H1 (cell line): ENCODE data around the gene ERICH6. TPM values are rescaled to one million over a fixed set of nuclear protein-coding genes. Genes with fewer than 3 reads are reported as not detected.

ENCODE experiments used
- CTCF ChIA-PET: fragments of 300-600 bp; sonication (Branson Sonifier 250); formaldehyde crosslinking; loops from one replicate; lab custom pipeline; 2021; ENCODE audit not compliant: partially characterized antibody; lab: Charles Lee
- POLR2A ChIA-PET: fragments of 300-600 bp; sonication (Branson Sonifier 250); formaldehyde crosslinking; loops from one replicate; lab custom pipeline; 2021; ENCODE audit warnings: inconsistent platforms; ENCODE audit not compliant: partially characterized antibody; lab: Charles Lee
- DNase-seq, 2 experiments: peaks; one replicate each; pipeline versions ENCODE4 v3.0.0 to v3.0.0-alpha.2; 2010 to 2022; ENCODE audit warnings: low spot score in 2 of 2, low read depth in 1 of 2, mixed read lengths in 1 of 2
- FAIRE-seq: peaks from 2 replicates; lab custom pipeline; 2011; peaks lifted over from hg19 to GRCh38; lab: Jason Lieb, UNC
- H2AFZ ChIP-seq: 2 replicates; pipeline ENCODE4 v1.8.1; 2012; ENCODE audit warnings: low read length, inconsistent platforms
- H2AK5ac ChIP-seq: 2 replicates; pipeline ENCODE4 v1.6.1; 2013; ENCODE audit warnings: low read depth, low read length
- H2BK120ac ChIP-seq: replicated peaks from 2 replicates; pipeline ENCODE3; 2013; ENCODE audit warnings: low read depth, low read length, inconsistent platforms
- H2BK12ac ChIP-seq: 2 replicates; pipeline ENCODE4 v1.6.1; 2013; ENCODE audit warnings: low read depth, low read length
- H2BK15ac ChIP-seq: 2 replicates; pipeline ENCODE4 v1.6.1; 2013; ENCODE audit warnings: low read length
- H2BK20ac ChIP-seq: 2 replicates; pipeline ENCODE4 v1.6.1; 2013; ENCODE audit warnings: low read length
- H2BK5ac ChIP-seq: 2 replicates; pipeline ENCODE4 v1.6.1; 2013; ENCODE audit warnings: low read depth, low read length
- H3K14ac ChIP-seq: 2 replicates; pipeline ENCODE4 v1.6.1; 2013; ENCODE audit warnings: inconsistent platforms; ENCODE audit not compliant: insufficient read length
- H3K18ac ChIP-seq: 2 replicates; pipeline ENCODE4 v1.6.1; 2013; ENCODE audit warnings: low read length; ENCODE audit errors: extremely low read depth
- H3K23ac ChIP-seq: 2 replicates; pipeline ENCODE4 v1.6.1; 2013; ENCODE audit warnings: inconsistent platforms; ENCODE audit not compliant: insufficient read length
- H3K23me2 ChIP-seq: 2 replicates; pipeline ENCODE4 v1.6.1; 2013; ENCODE audit warnings: low read depth, low read length
- H3K27ac ChIP-seq: 2 replicates; pipeline ENCODE4 v1.6.1; 2011; ENCODE audit warnings: low read depth, low read length, inconsistent platforms
- H3K27me3 ChIP-seq, 4 experiments: replicated peaks in 1 of 4; 1 replicate in 1 of 4; 2 replicates in 3 of 4; pipeline versions ENCODE4 v1.6.1 to v1.8.1; 2011 to 2013; ENCODE audit warnings: low read length in 3 of 4, mild to moderate bottlenecking in 3 of 4, inconsistent platforms in 2 of 4, mixed read lengths in 2 of 4, moderate library complexity in 1 of 4; ENCODE audit not compliant: control insufficient read depth in 3 of 4, insufficient read depth in 3 of 4; ENCODE audit errors: extremely low read depth in 1 of 4
- H3K36me3 ChIP-seq, 4 experiments: 2 replicates each; pipeline versions ENCODE4 v1.6.1 to v1.8.1; 2011 to 2013; ENCODE audit warnings: mild to moderate bottlenecking in 4 of 4, low read length in 3 of 4, moderate library complexity in 2 of 4, control low read depth in 1 of 4, inconsistent platforms in 1 of 4; ENCODE audit not compliant: insufficient read depth in 4 of 4, control insufficient read depth in 2 of 4
- H3K4ac ChIP-seq: replicated peaks from 2 replicates; pipeline ENCODE3; 2013; ENCODE audit warnings: low read length, low read depth, mixed read lengths, inconsistent platforms; ENCODE audit not compliant: insufficient read length
- H3K4me1 ChIP-seq, 4 experiments: replicated peaks in 1 of 4; 1 replicate in 1 of 4; 2 replicates in 3 of 4; pipeline versions ENCODE4 v1.6.1 to v1.8.1; 2011 to 2013; ENCODE audit warnings: low read length in 3 of 4, inconsistent platforms in 2 of 4, mixed read lengths in 1 of 4; ENCODE audit not compliant: insufficient read depth in 4 of 4, control insufficient read depth in 3 of 4
- H3K4me2 ChIP-seq, 2 experiments: 2 replicates each; pipeline versions ENCODE4 v1.6.1 to v1.8.1; 2011 to 2013; ENCODE audit warnings: low read depth in 2 of 2, low read length in 2 of 2, control low read depth in 1 of 2, inconsistent platforms in 1 of 2, mild to moderate bottlenecking in 1 of 2; ENCODE audit not compliant: insufficient read depth in 1 of 2
- H3K4me3 ChIP-seq, 4 experiments: fragments of 200-600, 300-600 bp in 1 of 4; sonication (generic), shearing (Covaris generic), sonication (Bioruptor Twin) in 1 of 4; 2 replicates each; pipeline versions ENCODE4 v1.5.1 to v1.8.1; 2011 to 2016; ENCODE audit warnings: low read length in 4 of 4, low read depth in 3 of 4, control low read depth in 2 of 4, inconsistent platforms in 2 of 4, mild to moderate bottlenecking in 2 of 4, mixed read lengths in 1 of 4, moderate library complexity in 1 of 4; ENCODE audit not compliant: insufficient read depth in 2 of 4; ENCODE audit errors: extremely low read depth in 1 of 4
- H3K56ac ChIP-seq: replicated peaks from 2 replicates; pipeline ENCODE3; 2013; ENCODE audit warnings: low read depth, mild to moderate bottlenecking, mixed read lengths, low read length, inconsistent platforms; ENCODE audit not compliant: insufficient read length
- H3K79me1 ChIP-seq: 2 replicates; pipeline ENCODE4 v1.6.1; 2013; ENCODE audit warnings: low read depth, low read length, control low read depth
- H3K79me2 ChIP-seq, 2 experiments: 2 replicates each; pipeline versions ENCODE4 v1.6.1 to v1.8.1; 2012 to 2013; ENCODE audit warnings: low read length in 2 of 2, mild to moderate bottlenecking in 2 of 2, inconsistent platforms in 1 of 2; ENCODE audit not compliant: insufficient read depth in 2 of 2, control insufficient read depth in 1 of 2
- H3K9ac ChIP-seq, 4 experiments: replicated peaks in 1 of 4; 1 replicate in 1 of 4; 2 replicates in 3 of 4; pipeline versions ENCODE4 v1.6.1 to v1.8.1; 2011 to 2013; ENCODE audit warnings: low read depth in 3 of 4, low read length in 3 of 4, control low read depth in 2 of 4, mild to moderate bottlenecking in 2 of 4, moderate library complexity in 2 of 4, inconsistent platforms in 1 of 4; ENCODE audit errors: extremely low read depth in 1 of 4
- H3K9me3 ChIP-seq, 2 experiments: 2 replicates each; pipeline versions ENCODE4 v1.6.1 to v1.8.1; 2012 to 2013; ENCODE audit warnings: mild to moderate bottlenecking in 2 of 2, moderate library complexity in 2 of 2, control low read depth in 1 of 2, inconsistent platforms in 1 of 2, low read depth in 1 of 2, low read length in 1 of 2, mixed read lengths in 1 of 2; ENCODE audit not compliant: insufficient read depth in 2 of 2
- H4K20me1 ChIP-seq, 2 experiments: replicated peaks in 1 of 2; 2 replicates each; pipeline versions ENCODE3 to v1.8.1; 2011 to 2013; ENCODE audit warnings: inconsistent platforms in 2 of 2, low read length in 2 of 2, mild to moderate bottlenecking in 1 of 2; ENCODE audit not compliant: insufficient read depth in 2 of 2, control insufficient read depth in 1 of 2
- H4K5ac ChIP-seq: 2 replicates; pipeline ENCODE4 v1.6.1; 2013; ENCODE audit warnings: low read length, low read depth, mixed read lengths, inconsistent platforms; ENCODE audit not compliant: insufficient read length
- H4K8ac ChIP-seq: 2 replicates; pipeline ENCODE4 v1.8.0; 2013; ENCODE audit warnings: mild to moderate bottlenecking, moderate library complexity, low read length, inconsistent platforms; ENCODE audit not compliant: insufficient read depth; ENCODE audit errors: extremely low read depth
- H4K91ac ChIP-seq: replicated peaks from 2 replicates; pipeline ENCODE3; 2013; ENCODE audit warnings: low read length, mixed read lengths, inconsistent platforms; ENCODE audit not compliant: insufficient read length
- BACH1 ChIP-seq: IDR thresholded peaks from 2 replicates; pipeline ENCODE4 v1.6.1; 2012; ENCODE audit warnings: low read length, improper control_type of control experiment
- BRCA1 ChIP-seq: IDR thresholded peaks from 2 replicates; pipeline ENCODE4 v1.6.1; 2012; ENCODE audit warnings: low read depth, low read length, improper control_type of control experiment
- HDAC6 ChIP-seq: IDR thresholded peaks from one replicate; pipeline ENCODE4 v1.7.1; 2012; ENCODE audit warnings: low read depth, mild to moderate bottlenecking, inconsistent platforms, low read length, moderate library complexity
- POLR2A ChIP-seq, 2 experiments: IDR thresholded peaks; 1 replicate in 1 of 2; 2 replicates in 1 of 2; pipeline ENCODE4 v1.6.1; 2011; ENCODE audit warnings: low read depth in 2 of 2, low read length in 2 of 2, mild to moderate bottlenecking in 2 of 2; ENCODE audit errors: control extremely low read depth in 1 of 2
- RNF2 ChIP-seq: fragments of 200-900, 300-1000 bp; sonication (generic); IDR thresholded peaks from 2 replicates; pipeline ENCODE4 v1.7.1; 2016; ENCODE audit warnings: borderline replicate concordance, low read depth, mild to moderate bottlenecking, antibody characterized with exemption, low read length; ENCODE audit not compliant: poor library complexity, severe bottlenecking; ENCODE audit errors: missing control alignments
- RXRA ChIP-seq: IDR thresholded peaks from 2 replicates; pipeline ENCODE4 v1.6.1; 2011; ENCODE audit warnings: low read depth, mild to moderate bottlenecking, low read length, moderate library complexity; ENCODE audit not compliant: insufficient read depth
- SRF ChIP-seq: IDR thresholded peaks from 2 replicates; pipeline ENCODE4 v1.6.1; 2011; ENCODE audit warnings: mild to moderate bottlenecking, low read depth, low read length, moderate library complexity
- TAF1 ChIP-seq: IDR thresholded peaks from 2 replicates; pipeline ENCODE4 v1.6.1; 2011; ENCODE audit warnings: mild to moderate bottlenecking, low read depth, low read length
- TBP ChIP-seq: IDR thresholded peaks from 2 replicates; pipeline ENCODE4 v1.6.1; 2011; ENCODE audit warnings: low read depth, low read length, improper control_type of control experiment
- ZNF274 ChIP-seq: IDR thresholded peaks from 2 replicates; pipeline ENCODE4 v1.7.0; 2012; ENCODE audit warnings: low read length, borderline replicate concordance; ENCODE audit errors: extremely low read depth
- WGBS, 2 experiments: shearing (Covaris generic) in 1 of 2; methylation state at CpG; one replicate each; pipeline versions ENCODE4 v1.1.6 to v1.1.7; 2013 to 2015; ENCODE audit warnings: low lambda C conversion rate in 2 of 2, mixed read lengths in 2 of 2, inconsistent platforms in 1 of 2, low coverage in 1 of 2, missing lambda C conversion rate in 1 of 2; ENCODE audit not compliant: insufficient replicate concordance in 2 of 2, insufficient coverage in 1 of 2, insufficient read length in 1 of 2; ENCODE audit errors: extremely low coverage in 1 of 2, missing lambda C conversion rate in 1 of 2; 5-methylcytosine and 5-hydroxymethylcytosine counted together
- polyA plus RNA-seq, 7 experiments: library from polyadenylated mRNA; depleted of rRNA in 3 of 7; stranded (reverse) in 5 of 7; unstranded in 2 of 7; fragments of >200 nt in 5 of 7; fragments of 200-250 nt in 2 of 7; gene quantifications; 1 replicate in 5 of 7; 2 replicates in 1 of 7; 4 replicates in 1 of 7; pipeline versions ENCODE4 v1.2.1 to v1.2.3, GENCODE V29; 2011 to 2013; ENCODE audit warnings: missing spikeins in 2 of 7, mixed read lengths in 2 of 7
- total RNA-seq: library from RNA; stranded (reverse); fragmentation: NEBNext Ultra II Directional; extraction: Animal tissue kit (Norgen Biotek cat#: 25700); gene quantifications from 2 replicates; pipeline ENCODE4 v1.2.1, GENCODE V29; 2021
- TF ChIP-seq, protein P1 (sequence below): IDR thresholded peaks from 2 replicates; pipeline ENCODE4 v1.6.1; 2012; ENCODE audit warnings: inconsistent platforms
- TF ChIP-seq, protein P2 (sequence below): IDR thresholded peaks from 2 replicates; pipeline ENCODE4 v1.6.1; 2012; ENCODE audit warnings: inconsistent platforms

The ERICH6 gene
- total and polyA plus RNA-seq, 2 of the 8 experiments (the other 6 are each of a cell fraction or from before 2014, with no cell fraction given) = not detected

DNA sequence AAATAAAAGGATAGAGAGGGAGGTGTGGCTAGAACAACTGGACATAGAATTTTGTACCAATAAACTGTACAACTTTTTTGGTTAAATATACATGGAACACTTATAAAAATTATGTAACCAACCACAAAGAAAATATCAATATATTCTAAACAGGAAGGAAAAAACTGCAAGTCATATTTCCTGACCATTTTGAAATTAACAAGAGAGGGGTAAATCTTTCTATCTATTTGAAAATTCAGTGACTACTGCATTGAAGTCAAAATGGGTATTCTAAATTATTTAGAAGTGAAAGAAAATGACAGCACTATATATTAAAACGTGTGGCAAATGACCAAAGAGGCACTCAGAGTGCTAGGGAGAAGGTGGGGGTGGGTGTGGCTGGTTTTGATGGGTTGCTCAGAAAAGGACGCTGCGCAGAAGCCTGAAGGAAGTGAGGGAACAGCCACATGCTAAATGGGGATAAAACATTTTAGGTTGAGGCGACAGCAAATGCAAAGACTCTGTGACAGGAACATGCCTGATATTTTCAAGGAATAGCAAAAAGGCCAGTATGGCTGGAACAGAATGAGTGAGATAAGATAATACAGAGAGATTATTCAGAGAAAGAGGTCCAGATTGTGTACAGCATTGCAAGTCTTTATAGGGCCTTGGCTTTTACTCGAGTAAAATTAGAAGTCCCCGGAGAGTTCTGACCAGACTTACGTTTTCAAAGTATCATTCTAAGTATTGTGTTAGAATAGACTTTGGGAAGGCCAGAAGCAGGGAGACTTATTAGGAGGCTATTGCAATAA is 41.1 kb downstream of the ERICH6 start:
- Histone ChIP-seq H3K56ac (no peak overlapping the region), H3K23ac (no peak overlapping the region), H2BK12ac (no peak overlapping the region), H3K79me1 (no peaks in the 10 kb centered on the region), H4K8ac (no peak overlapping the region), H3K27me3 (no peaks in the 10 kb centered on the region), H2BK5ac (no peak overlapping the region), H3K23me2 (no peaks in the 10 kb centered on the region), H3K36me3 (no peaks in the 10 kb centered on the region), H4K91ac (no peak overlapping the region), H3K9me3 (no peaks in the 10 kb centered on the region), H3K4ac (no peak overlapping the region), H3K4me2 (no peak overlapping the region), H3K4me1 (no peaks in the 10 kb centered on the region), H3K79me2 (no peaks in the 10 kb centered on the region), H3K9ac (no peak overlapping the region), H2BK15ac (no peak overlapping the region), H2AK5ac (no peak overlapping the region), H3K18ac (no peak overlapping the region), H2BK20ac (no peak overlapping the region), H3K27ac (no peak overlapping the region), H3K14ac (no peak overlapping the region), H4K5ac (no peak overlapping the region), H4K20me1 (no peaks in the 10 kb centered on the region), H3K4me3 (no peak overlapping the region), H2AFZ (no peak overlapping the region), H2BK120ac (no peak overlapping the region)
- no peak for FAIRE-seq
- CTCF ChIA-PET = no interaction called here
- TF ChIP-seq RXRA = no peak
- no peak for TF ChIP-seq ZNF274
- TF ChIP-seq SRF = no peak
- no peak for TF ChIP-seq HDAC6
- TF ChIP-seq BACH1 = no peak
- TF ChIP-seq, protein P1, sequence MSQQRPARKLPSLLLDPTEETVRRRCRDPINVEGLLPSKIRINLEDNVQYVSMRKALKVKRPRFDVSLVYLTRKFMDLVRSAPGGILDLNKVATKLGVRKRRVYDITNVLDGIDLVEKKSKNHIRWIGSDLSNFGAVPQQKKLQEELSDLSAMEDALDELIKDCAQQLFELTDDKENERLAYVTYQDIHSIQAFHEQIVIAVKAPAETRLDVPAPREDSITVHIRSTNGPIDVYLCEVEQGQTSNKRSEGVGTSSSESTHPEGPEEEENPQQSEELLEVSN = no peak
- TF ChIP-seq TAF1 = no peak
- no peak for TF ChIP-seq POLR2A (IDR thresholded peaks at IDR 0.05; ENCODE audit: control extremely low read depth in 1 of 2, low read depth in 2 of 2, low read length in 2 of 2)
- TF ChIP-seq, protein P2, sequence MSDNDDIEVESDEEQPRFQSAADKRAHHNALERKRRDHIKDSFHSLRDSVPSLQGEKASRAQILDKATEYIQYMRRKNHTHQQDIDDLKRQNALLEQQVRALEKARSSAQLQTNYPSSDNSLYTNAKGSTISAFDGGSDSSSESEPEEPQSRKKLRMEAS = no peak
- TF ChIP-seq RNF2 = no peak
- no peak for TF ChIP-seq TBP
- no peak for TF ChIP-seq BRCA1
- no peak for DNase-seq
- 85% methylated on average over 7 of the region's 7 CpGs; no CpG with 5 or more reads in 1 of the 2 experiments for WGBS, 2 experiments
- POLR2A ChIA-PET = no interaction called here
